ENCODE results near the gene PCNX1. TPM values are rescaled to one million over a fixed set of nuclear protein-coding genes. Genes with fewer than 3 reads are reported as not detected.
"Not testable (repeated sequence)": the region's sequence is repeated elsewhere in the genome, so short reads cannot be mapped to it uniquely, and the experiment has no call there.

Gene PCNX1
- total RNA-seq, 1 donor from 2014 or later: 18.0 TPM

- no peak for TF ChIP-seq CTCF (conservative IDR thresholded peaks at IDR 0.05; ENCODE audit: low read depth, low read length)
- DNase-seq (ENCODE audit: low read depth): no peak
- no peak overlapping the region for H3K4me3 ChIP-seq (ENCODE audit: low read depth, low read length)
These were observed 23.7 kb downstream of the PCNX1 start for GRCh38 chr14:70931008-70931407.

GRCh38 chr14:70934084-70934483 lies 26.8 kb downstream of the PCNX1 start:
- DNase-seq (ENCODE audit: low read depth): no peak
- no peak overlapping the region for H3K4me3 ChIP-seq (ENCODE audit: low read depth, low read length)
- no peak for TF ChIP-seq CTCF (conservative IDR thresholded peaks at IDR 0.05; ENCODE audit: low read depth, low read length)

DNA sequence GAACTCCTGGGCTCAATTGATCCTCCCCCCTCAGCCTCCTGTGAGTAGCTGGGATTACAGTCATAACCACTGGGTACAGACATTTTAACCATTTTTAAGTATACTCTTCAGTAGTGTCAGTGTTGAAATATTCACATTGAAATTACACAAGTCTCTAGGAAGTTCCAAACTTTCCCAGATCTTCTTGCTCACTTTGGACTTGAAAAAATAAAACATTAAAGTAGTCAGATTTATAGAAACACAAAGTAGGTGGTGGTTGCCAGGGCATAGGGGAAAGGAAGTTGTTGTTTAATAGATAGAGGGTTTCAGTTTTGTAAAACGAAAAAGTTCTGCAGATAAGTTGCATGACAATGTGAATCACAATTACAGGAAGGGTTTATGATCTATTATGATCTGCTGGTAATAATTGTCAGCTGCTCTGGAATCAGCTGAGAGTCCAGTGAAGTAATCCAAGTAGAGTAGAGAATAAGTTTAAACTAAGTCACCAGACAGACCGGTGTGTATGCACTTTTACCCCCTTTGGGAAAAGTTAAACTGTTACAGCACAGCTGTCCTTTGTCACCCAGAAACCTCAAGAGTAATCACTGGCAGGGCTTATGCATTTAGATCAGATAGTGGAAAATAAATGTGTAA lies 27.4 kb downstream of the PCNX1 start:
- DNase-seq (ENCODE audit: low read depth): peak; percentile 40
- TF ChIP-seq CTCF (conservative IDR thresholded peaks at IDR 0.05; ENCODE audit: low read depth, low read length): no peak
- peak overlapping the region; percentile 8 for H3K4me3 ChIP-seq (ENCODE audit: low read depth, low read length)

- no peak for DNase-seq (ENCODE audit: low read depth)
- peak overlapping the region; percentile 8 for H3K4me3 ChIP-seq (ENCODE audit: low read depth, low read length)
- TF ChIP-seq CTCF (conservative IDR thresholded peaks at IDR 0.05; ENCODE audit: low read depth, low read length): no peak
These were observed 27.9 kb downstream of the PCNX1 start for GRCh38 chr14:70935135-70935534.

DNA sequence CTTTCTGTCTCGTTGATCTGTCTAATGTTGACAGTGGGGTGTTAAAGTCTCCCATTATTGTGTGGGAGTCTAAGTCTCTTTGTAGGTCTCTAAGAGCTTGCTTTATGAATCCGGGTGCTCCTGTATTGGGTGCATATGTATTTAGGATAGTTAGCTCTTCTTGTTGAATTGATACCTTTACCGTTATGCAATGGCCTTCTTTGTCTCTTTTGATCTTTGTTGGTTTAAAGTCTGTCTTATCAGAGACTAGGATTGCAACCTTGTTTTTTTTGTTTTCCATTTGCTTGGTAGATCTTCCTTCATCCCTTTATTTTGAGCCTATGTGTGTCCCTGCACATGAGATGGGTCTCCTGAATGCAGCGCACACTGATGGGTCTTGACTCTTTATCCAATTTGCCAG lies 32.4 kb downstream of the PCNX1 start:
- not testable (repeated sequence) for H3K4me3 ChIP-seq (ENCODE audit: low read depth, low read length); DNase-seq (ENCODE audit: low read depth)

GRCh38 chr14:70941637-70942341 lies 34.5 kb downstream of the PCNX1 start:
- not testable (repeated sequence) for DNase-seq (ENCODE audit: low read depth); H3K4me3 ChIP-seq (ENCODE audit: low read depth, low read length)

GRCh38 chr14:70942342-70942706 lies 35.1 kb downstream of the PCNX1 start:
- DNase-seq (ENCODE audit: low read depth): no peak
- no peak overlapping the region for H3K4me3 ChIP-seq (ENCODE audit: low read depth, low read length)
- no peak for TF ChIP-seq CTCF (conservative IDR thresholded peaks at IDR 0.05; ENCODE audit: low read depth, low read length)

GRCh38 chr14:70942721-70943120 lies 35.5 kb downstream of the PCNX1 start:
- H3K4me3 ChIP-seq (ENCODE audit: low read depth, low read length); DNase-seq (ENCODE audit: low read depth): not testable (repeated sequence)

Measured in epithelial cell of proximal tubule (primary cell).